ENCODE results near the gene HRNR.

Gene HRNR

GRCh38 chr1:152189657-152190442 is 34.1 kb downstream of the HRNR start:
- no peaks in the 10 kb centered on the region for H3K4me1 ChIP-seq (ENCODE audit: control insufficient read depth, insufficient read depth, low read length)
- H3K4me3 ChIP-seq (ENCODE audit: insufficient read depth, low read depth, low read length): no peak overlapping the region
- H3K27me3 ChIP-seq (ENCODE audit: control insufficient read depth, insufficient read depth, low read length, poor library complexity, severe bottlenecking): no peaks in the 10 kb centered on the region
- 28 to 30% methylated on average over 8 of the region's 9 CpGs for WGBS, 2 experiments
- H3K9me3 ChIP-seq (ENCODE audit: control insufficient read depth, low read length): no peaks in the 10 kb centered on the region
- H3K36me3 ChIP-seq (ENCODE audit: control insufficient read depth, insufficient read depth, low read length): no peaks in the 10 kb centered on the region
- no peak overlapping the region for H3K27ac ChIP-seq (ENCODE audit: insufficient read depth, low read depth, low read length, poor library complexity, severe bottlenecking)

DNA sequence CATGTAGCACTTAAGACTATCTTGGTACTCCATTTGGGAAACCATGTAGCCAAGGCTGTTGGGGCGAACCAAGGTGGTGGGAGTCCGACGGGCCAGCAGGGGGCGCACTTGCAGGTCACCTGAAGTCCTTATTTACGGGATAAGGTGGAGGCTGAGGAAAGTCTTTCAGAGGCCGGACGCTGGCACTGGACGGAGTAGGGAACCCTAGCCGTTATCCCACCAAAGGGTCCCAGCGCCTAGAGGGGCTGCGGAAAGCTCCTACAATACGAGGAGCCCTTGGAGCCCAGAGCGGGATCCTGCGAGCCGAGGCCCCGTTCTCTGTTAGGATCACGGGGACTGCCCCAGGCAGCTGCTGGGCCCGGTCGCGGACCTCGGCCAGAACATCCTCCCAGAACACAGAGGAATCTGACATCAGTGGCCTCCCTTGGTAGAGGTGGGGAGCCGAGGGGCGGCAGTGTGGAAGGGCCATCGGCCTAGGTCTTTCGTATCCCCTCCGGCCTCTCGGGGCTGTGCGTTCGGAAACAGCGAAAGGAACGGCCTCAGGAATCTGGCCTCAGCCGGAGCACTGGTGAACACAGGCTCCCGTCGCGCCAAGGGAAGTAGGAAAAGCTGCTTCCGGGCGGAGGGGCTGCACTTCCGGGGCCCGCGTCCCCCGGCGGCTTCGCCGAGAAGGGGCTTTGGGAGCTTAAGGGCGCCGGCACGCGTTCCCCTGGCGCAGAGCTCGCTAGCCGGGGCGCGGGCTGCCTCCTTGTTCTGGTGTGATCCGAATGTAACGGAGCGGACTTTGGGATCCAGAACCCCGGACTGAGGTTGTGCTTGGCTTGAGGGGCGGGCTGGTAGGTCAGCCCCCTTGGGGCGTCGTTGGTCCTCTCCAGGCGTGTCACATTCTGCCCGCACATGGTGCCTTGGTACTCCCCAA is 35.1 kb downstream of the HRNR start:
- Histone ChIP-seq H3K27me3 (ENCODE audit: control insufficient read depth, insufficient read depth, low read length, poor library complexity, severe bottlenecking) (no peaks in the 10 kb centered on the region), H3K4me1 (ENCODE audit: control insufficient read depth, insufficient read depth, low read length) (no peaks in the 10 kb centered on the region), H3K27ac (ENCODE audit: insufficient read depth, low read depth, low read length, poor library complexity, severe bottlenecking) (no peak overlapping the region), H3K9me3 (ENCODE audit: control insufficient read depth, low read length) (no peaks in the 10 kb centered on the region), H3K36me3 (ENCODE audit: control insufficient read depth, insufficient read depth, low read length) (no peaks in the 10 kb centered on the region), H3K4me3 (ENCODE audit: insufficient read depth, low read depth, low read length) (no peak overlapping the region)
- WGBS, 2 experiments: 85% methylated on average over 62 of the region's 62 CpGs

- Histone ChIP-seq H3K36me3 (ENCODE audit: control insufficient read depth, insufficient read depth, low read length) (no peaks in the 10 kb centered on the region), H3K4me1 (ENCODE audit: control insufficient read depth, insufficient read depth, low read length) (no peaks in the 10 kb centered on the region), H3K4me3 (ENCODE audit: insufficient read depth, low read depth, low read length) (no peak overlapping the region), H3K27me3 (ENCODE audit: control insufficient read depth, insufficient read depth, low read length, poor library complexity, severe bottlenecking) (no peaks in the 10 kb centered on the region), H3K27ac (ENCODE audit: insufficient read depth, low read depth, low read length, poor library complexity, severe bottlenecking) (no peak overlapping the region), H3K9me3 (ENCODE audit: control insufficient read depth, low read length) (no peaks in the 10 kb centered on the region)
- 65 to 79% methylated on average over 3 to 4 of the region's 5 CpGs for WGBS, 2 experiments
Measured at GRCh38 chr1:152186556-152187285, 37.3 kb downstream of the HRNR start.

- WGBS, 2 experiments: 24 to 44% methylated on average over 6 to 8 of the region's 8 CpGs
- no peaks in the 10 kb centered on the region for H3K9me3 ChIP-seq (ENCODE audit: control insufficient read depth, low read length)
Measured at GRCh38 chr1:152185544-152186391, 38.2 kb downstream of the HRNR start.

DNA sequence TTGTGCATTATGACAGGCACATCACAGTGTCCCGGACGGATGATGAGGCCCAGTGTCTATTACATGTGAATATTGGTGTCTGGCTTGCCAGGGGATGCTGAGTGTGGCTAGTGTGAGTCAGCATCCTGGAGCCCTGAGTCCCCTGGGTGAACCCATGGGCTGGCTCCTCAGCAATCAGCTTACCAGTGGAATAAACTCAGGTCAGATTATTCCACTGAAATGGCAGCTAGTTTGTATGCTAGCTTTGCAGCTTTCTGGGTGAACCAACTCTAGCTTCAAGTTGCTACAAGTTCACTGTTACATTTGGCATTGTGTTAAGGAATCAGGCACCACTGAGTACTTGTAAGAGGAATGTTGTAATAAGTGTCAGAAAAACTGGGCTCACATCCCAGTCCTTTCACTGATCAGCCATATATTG is 41.0 kb downstream of the HRNR start:
- Histone ChIP-seq H3K27me3 (ENCODE audit: control insufficient read depth, insufficient read depth, low read length, poor library complexity, severe bottlenecking) (no peaks in the 10 kb centered on the region), H3K9me3 (ENCODE audit: control insufficient read depth, low read length) (no peaks in the 10 kb centered on the region), H3K27ac (ENCODE audit: insufficient read depth, low read depth, low read length, poor library complexity, severe bottlenecking) (no peak overlapping the region), H3K36me3 (ENCODE audit: control insufficient read depth, insufficient read depth, low read length) (no peaks in the 10 kb centered on the region), H3K4me3 (ENCODE audit: insufficient read depth, low read depth, low read length) (no peak overlapping the region), H3K4me1 (ENCODE audit: control insufficient read depth, insufficient read depth, low read length) (no peaks in the 10 kb centered on the region)
- WGBS, 2 experiments: 53 to 70% methylated on average over 2 of the region's 2 CpGs

More at GRCh38 chr1:152185544-152186391, 38.2 kb downstream of the HRNR start:
- Histone ChIP-seq H3K27ac (ENCODE audit: insufficient read depth, low read depth, low read length, poor library complexity, severe bottlenecking) (no peak overlapping the region), H3K36me3 (ENCODE audit: control insufficient read depth, insufficient read depth, low read length) (no peaks in the 10 kb centered on the region), H3K4me1 (ENCODE audit: control insufficient read depth, insufficient read depth, low read length) (no peaks in the 10 kb centered on the region), H3K4me3 (ENCODE audit: insufficient read depth, low read depth, low read length) (no peak overlapping the region), H3K27me3 (ENCODE audit: control insufficient read depth, insufficient read depth, low read length, poor library complexity, severe bottlenecking) (no peaks in the 10 kb centered on the region)

DNA sequence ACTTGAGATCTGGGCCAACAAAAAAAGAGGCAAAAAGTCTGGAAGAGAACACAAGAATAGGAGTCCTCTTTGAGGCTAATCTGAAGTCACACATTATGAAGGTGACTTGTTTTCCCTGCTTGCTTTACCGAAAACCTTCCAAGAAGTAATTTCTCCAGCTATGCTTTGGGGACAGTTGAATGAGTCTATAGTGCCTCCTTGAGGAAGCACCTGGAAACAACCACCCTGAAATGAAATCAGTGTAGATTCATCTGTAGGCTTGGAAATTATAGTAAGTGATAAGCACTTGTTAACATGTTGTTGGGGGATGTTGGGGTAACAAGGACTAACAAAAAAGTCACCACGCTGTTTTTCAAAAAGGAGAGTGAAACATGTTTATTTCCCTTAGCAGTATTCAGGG is 41.6 kb downstream of the HRNR start:
- no peaks in the 10 kb centered on the region for H3K27me3 ChIP-seq (ENCODE audit: control insufficient read depth, insufficient read depth, low read length, poor library complexity, severe bottlenecking)
- no peaks in the 10 kb centered on the region for H3K9me3 ChIP-seq (ENCODE audit: control insufficient read depth, low read length)
- WGBS, 2 experiments: 59 to 71% methylated on average over 2 of the region's 2 CpGs
- H3K27ac ChIP-seq (ENCODE audit: insufficient read depth, low read depth, low read length, poor library complexity, severe bottlenecking): no peak overlapping the region
- no peak overlapping the region for H3K4me3 ChIP-seq (ENCODE audit: insufficient read depth, low read depth, low read length)
- no peaks in the 10 kb centered on the region for H3K4me1 ChIP-seq (ENCODE audit: control insufficient read depth, insufficient read depth, low read length)
- H3K36me3 ChIP-seq (ENCODE audit: control insufficient read depth, insufficient read depth, low read length): no peaks in the 10 kb centered on the region

DNA sequence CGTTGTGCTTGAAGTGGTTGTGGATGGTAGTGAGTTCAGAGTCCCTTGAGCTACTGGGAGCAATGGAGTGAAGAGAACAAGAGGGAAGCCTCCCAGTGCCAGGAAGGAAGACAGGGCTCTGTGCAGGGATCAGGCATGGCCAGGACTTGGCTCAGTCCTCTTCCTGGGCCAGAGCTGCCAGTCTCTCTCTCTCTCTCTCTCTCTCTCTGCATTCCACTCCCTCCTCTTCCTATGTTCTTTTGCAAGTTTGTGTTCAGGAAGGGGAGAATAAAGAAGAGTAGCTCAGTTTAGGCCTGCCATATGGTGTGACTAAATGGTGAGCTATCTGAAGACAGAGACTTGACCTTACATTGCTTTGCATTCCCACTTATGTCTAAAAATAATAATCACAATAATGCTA is 44.4 kb downstream of the HRNR start:
- no peaks in the 10 kb centered on the region for H3K36me3 ChIP-seq (ENCODE audit: control insufficient read depth, insufficient read depth, low read length)
- no peaks in the 10 kb centered on the region for H3K9me3 ChIP-seq (ENCODE audit: control insufficient read depth, low read length)
- H3K4me1 ChIP-seq (ENCODE audit: control insufficient read depth, insufficient read depth, low read length): no peaks in the 10 kb centered on the region
- 85 to 88% methylated on average over 1 of the region's 1 CpG for WGBS, 2 experiments
- H3K27me3 ChIP-seq (ENCODE audit: control insufficient read depth, insufficient read depth, low read length, poor library complexity, severe bottlenecking): no peaks in the 10 kb centered on the region
- H3K27ac ChIP-seq (ENCODE audit: insufficient read depth, low read depth, low read length, poor library complexity, severe bottlenecking): no peak overlapping the region
- no peak overlapping the region for H3K4me3 ChIP-seq (ENCODE audit: insufficient read depth, low read depth, low read length)

DNA sequence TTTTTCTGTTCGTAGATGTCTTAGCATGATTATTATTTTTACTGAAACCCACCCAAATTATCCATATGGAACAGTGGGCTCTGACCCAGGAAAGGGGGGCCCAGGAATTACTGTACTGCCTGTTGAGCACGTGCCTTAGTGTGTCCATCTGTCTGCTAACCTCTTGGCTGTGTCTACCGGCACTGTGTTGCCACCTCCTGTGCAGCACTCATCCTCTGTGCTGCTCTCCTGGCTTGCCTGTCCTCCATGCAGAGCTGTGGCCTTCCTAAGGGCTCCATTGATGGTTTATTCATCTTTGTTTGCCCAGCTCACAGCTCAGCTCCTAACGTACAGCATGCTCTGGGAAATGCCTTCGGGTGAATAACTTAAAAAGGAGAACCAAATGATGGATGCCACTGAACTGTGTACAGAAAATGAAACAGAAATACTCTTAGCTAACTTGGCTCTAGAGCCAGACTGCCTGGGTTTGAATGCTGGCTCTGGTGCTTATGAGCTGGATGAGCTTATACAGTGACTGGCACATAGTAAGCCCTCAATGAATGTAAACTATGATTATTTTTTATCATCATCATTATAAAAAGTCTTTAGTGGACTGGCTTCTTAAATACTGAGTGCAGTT is 53.6 kb downstream of the HRNR start:
- Histone ChIP-seq H3K27ac (ENCODE audit: insufficient read depth, low read depth, low read length, poor library complexity, severe bottlenecking) (no peak overlapping the region), H3K4me1 (ENCODE audit: control insufficient read depth, insufficient read depth, low read length) (no peaks in the 10 kb centered on the region), H3K36me3 (ENCODE audit: control insufficient read depth, insufficient read depth, low read length) (no peaks in the 10 kb centered on the region), H3K27me3 (ENCODE audit: control insufficient read depth, insufficient read depth, low read length, poor library complexity, severe bottlenecking) (no peaks in the 10 kb centered on the region), H3K4me3 (ENCODE audit: insufficient read depth, low read depth, low read length) (no peak overlapping the region), H3K9me3 (ENCODE audit: control insufficient read depth, low read length) (peaks cover 3% of the 10 kb centered on the region)
- 75% methylated on average over 5 of the region's 5 CpGs for WGBS, 2 experiments

DNA sequence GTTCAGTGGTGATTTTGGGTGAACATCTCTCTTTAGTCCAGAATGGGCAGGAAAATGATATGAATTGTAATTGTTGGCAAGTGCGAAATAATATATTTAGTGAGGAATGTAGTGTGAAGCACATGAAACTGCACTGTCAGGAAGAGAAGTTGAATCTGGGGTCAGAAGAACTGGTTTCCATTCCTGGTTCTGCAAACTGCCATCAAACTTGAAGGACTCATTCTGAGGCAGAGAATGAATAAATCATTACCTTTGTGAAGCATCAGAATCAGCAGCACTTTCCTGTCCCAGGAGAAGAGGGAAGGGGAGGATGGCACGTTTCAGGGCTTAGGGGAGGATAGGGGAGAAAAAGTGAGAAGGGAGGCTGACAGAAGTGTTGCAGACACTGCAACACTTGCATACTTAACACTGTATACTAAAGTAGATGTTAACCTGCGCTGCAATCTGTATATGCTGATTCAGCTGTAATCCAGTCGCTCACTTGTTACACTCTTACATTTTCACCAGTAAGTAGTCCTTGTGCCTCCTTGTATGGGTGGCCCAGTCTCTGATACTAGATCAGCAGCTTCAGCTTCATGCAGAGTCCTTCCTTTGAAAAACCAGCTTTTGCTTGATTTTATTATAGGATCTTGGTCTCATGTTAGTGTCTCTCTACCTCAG is 54.5 kb downstream of the HRNR start:
- Histone ChIP-seq H3K4me1 (ENCODE audit: control insufficient read depth, insufficient read depth, low read length) (no peaks in the 10 kb centered on the region), H3K36me3 (ENCODE audit: control insufficient read depth, insufficient read depth, low read length) (no peaks in the 10 kb centered on the region), H3K27me3 (ENCODE audit: control insufficient read depth, insufficient read depth, low read length, poor library complexity, severe bottlenecking) (no peaks in the 10 kb centered on the region), H3K9me3 (ENCODE audit: control insufficient read depth, low read length) (peaks cover 5% of the 10 kb centered on the region), H3K4me3 (ENCODE audit: insufficient read depth, low read depth, low read length) (no peak overlapping the region), H3K27ac (ENCODE audit: insufficient read depth, low read depth, low read length, poor library complexity, severe bottlenecking) (no peak overlapping the region)
- WGBS, 2 experiments: 52 to 68% methylated on average over 4 of the region's 4 CpGs

Measured in ectodermal cell (in vitro differentiated cells).